ENCODE results near the gene LGALS3BP. TPM values are rescaled to one million over a fixed set of nuclear protein-coding genes. Genes with fewer than 3 reads are reported as not detected.

Gene LGALS3BP
- total RNA-seq (2022; extraction: Qiagen RNA extraction; ENCODE audit: low read depth) = 66.0 to 83.9 TPM (median 74.0 TPM) in 5 replicates

GRCh38 chr17:78979780-78980623 is at the start of gene LGALS3BP:
LGALS3BP (minus strand) TSS chr17:78979923; CDS start chr17:78977191, 2,732 bp downstream.

GRCh38 chr17:79023886-79024771 is 44.4 kb upstream of the LGALS3BP start, which contains the start of gene C1QTNF1:
C1QTNF1 (plus strand) TSS chr17:79024169; CDS start chr17:79043969, 19,800 bp downstream.

GRCh38 chr17:79009397-79010303 is 29.9 kb upstream of the LGALS3BP start, which contains the start of gene CANT1:
CANT1 (minus strand) TSS chr17:79009764; CDS start chr17:78997622, 12,142 bp downstream.

GRCh38 chr17:78925234-78925633 is 54.5 kb downstream of the LGALS3BP start, which contains the start of gene TIMP2:
TIMP2 (minus strand) TSS chr17:78925387; CDS start chr17:78925088, 299 bp downstream.

Other genes starting within 250 kb of the LGALS3BP start
- 54.4 to 59.7 TPM (median 59.6 TPM) in 5 replicates for gene CYTH1, start 197.7 kb downstream of the LGALS3BP start, total RNA-seq (2022; extraction: Qiagen RNA extraction; ENCODE audit: low read depth)
- gene USP36, start 139.1 kb downstream of the LGALS3BP start, total RNA-seq (2022; extraction: Qiagen RNA extraction; ENCODE audit: low read depth) = 48.1 to 60.8 TPM (median 55.9 TPM) in 5 replicates
- gene CEP295NL, start 76.7 kb downstream of the LGALS3BP start, total RNA-seq (2022; extraction: Qiagen RNA extraction; ENCODE audit: low read depth) = 0.21 to 0.64 TPM (median 0.64 TPM) in 5 replicates
- gene TIMP2, start 54.5 kb downstream of the LGALS3BP start, total RNA-seq (2022; extraction: Qiagen RNA extraction; ENCODE audit: low read depth) = 171 to 247 TPM (median 222 TPM) in 5 replicates
- 53.9 to 90.2 TPM (median 85.8 TPM) in 5 replicates for gene CANT1, start 29.8 kb upstream of the LGALS3BP start, total RNA-seq (2022; extraction: Qiagen RNA extraction; ENCODE audit: low read depth)
- gene C1QTNF1, start 44.2 kb upstream of the LGALS3BP start, total RNA-seq (2022; extraction: Qiagen RNA extraction; ENCODE audit: low read depth) = 33.2 to 51.5 TPM (median 41.0 TPM) in 5 replicates
- 9.4 to 27.2 TPM (median 20.5 TPM) in 5 replicates for gene ENGASE, start 94.9 kb upstream of the LGALS3BP start, total RNA-seq (2022; extraction: Qiagen RNA extraction; ENCODE audit: low read depth)

Measured in A549 treated with ZK216348 at 1 μM for 4 hours (cell line).